Measurements from ENCODE around the gene PCNX1.
"Not testable (repeated sequence)": the region's sequence is repeated elsewhere in the genome, so short reads cannot be mapped to it uniquely, and the experiment has no call there.

The PCNX1 gene

DNA sequence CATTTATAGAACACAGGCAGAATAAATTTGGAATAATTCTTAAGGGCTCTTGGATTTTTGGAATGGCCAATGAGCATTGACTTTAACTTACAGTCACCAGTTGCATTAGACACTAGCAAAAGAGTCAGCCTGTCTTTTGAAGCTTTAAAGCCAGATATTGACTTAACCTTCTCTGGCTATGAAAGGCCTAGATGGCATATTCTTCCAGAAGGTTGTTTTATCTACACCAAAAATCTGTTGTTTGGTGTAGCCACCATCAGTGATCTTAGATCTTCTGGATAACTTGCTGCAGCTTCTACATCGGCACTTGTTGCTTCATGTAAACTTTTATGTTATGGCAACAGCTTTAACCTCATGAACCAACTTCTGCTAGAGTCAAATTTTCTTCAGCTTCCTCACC, 10.4 kb downstream of the PCNX1 start:
- DNase-seq = no peak

DNA sequence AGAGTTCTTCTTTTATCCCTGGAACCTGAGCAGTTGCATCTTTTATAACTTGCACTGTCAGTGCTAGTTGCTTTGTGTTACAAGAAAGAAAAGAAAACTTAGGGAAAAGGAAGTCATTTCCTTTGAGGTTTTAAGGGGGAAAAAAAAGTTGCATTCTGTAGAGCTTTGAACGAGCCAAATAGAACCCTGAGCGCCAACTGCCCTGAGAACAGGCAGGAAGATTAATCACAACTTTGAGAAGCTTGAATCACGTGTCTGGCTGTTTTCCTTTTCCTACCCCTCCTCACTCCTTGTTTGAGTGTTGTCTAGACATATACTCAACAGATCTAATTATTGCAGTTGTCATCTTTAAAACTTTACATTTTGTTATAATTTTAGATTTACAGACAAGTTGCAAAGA, 12.5 kb downstream of the PCNX1 start:
- no peak for DNase-seq

DNA sequence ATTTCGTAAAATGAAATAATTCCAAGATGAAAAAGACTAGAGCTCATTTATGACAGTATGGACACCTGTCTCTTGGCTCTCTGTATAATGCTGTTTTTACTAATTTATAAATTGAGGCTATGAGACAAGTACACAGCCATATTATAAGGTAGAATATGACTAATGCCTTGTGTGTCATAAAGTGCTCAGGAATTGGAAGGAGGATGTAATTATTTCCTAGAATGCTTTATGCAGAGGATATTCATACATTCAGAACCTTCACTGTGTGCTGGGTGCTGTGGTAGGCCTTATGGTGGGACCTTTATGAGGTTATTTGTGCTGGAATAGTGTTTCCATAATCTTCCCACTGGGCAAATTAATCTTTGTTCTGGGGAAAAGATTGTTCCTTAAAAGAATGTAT, 13.3 kb downstream of the PCNX1 start:
- DNase-seq = no peak

DNA sequence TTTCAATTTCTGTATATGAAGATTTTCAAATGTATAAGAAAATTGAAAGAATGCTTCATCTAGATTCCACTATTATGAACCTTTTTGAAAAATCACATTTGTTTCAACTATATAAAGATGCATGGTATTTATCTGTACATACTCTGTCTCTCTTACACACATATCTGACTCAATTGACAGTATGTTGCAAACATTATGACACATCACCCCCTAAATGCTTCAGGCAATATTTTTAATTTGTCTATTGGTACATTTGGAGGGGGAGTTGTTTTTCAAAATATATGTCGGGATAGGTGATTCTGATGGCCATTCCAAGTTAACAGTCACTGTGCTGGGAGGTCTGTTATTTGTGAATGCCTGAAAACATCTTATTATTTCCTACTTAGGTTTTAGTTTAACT, 14.4 kb downstream of the PCNX1 start:
- DNase-seq = no peak

DNA sequence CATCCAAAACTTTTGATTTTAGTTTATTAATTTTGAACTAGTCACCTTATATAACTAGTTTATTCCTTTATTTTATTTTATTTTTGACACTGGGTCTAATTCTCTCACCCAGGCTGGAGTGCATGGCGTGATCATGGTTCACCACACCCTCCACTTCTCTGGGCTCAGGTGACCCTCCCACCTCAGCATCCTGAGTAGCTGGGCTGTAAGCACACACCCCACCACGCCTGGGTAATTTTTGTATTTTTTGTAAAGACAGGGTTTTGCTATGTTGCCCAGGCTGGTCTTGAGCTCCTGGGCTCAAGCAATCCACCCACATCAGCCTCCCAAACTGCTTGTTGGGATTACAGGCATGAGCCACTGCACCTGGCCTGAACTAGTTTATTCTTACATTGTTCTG, 17.3 kb downstream of the PCNX1 start:
- no peak for DNase-seq

DNA sequence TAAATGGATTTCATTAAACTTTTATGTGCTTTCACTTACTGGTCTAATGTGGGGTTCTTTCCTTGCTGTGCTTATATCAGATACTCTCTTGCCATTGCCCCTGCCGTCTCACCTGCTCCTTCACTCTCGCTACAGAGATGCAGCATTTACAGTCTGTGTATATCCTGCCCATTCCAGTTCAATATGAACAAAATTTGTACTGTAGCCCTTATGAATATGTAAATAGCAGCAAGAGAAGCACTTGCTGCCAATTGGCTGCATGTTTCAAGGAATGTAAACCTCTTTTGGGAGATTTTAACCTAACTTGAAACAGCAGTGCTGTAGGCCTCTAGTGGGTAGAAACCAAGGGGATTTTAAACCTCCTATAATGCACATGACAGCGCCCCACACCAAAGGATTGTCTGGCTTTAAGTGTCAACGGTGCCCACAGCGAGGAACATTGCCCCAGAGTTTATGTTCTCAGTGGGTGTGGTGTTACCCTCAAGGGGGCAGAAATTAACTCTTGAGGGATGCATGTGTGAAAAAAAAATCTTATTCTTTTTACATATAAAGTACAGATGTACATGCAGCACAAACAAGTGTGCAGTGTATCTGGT, 19.1 kb downstream of the PCNX1 start:
- no peak for DNase-seq

DNA sequence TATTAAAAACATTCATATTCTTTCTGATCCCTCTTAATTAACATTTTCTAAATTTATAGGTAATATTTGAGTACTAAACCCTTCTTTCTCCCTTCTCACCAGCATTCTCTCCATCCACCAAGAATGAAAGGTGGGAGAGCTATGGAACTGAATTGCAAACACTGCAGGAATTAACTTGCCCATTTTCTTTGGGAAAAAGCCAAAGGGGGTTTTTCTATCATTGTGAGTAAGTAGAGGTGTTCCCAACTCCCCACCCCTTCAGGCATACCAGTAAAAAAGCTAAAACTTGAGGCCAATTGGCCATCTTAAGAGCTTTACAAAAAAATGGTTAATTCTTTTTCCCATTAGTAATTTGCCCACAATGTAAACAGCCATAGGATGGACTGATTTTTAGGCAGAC, 23.7 kb downstream of the PCNX1 start:
- no peak for DNase-seq

DNA sequence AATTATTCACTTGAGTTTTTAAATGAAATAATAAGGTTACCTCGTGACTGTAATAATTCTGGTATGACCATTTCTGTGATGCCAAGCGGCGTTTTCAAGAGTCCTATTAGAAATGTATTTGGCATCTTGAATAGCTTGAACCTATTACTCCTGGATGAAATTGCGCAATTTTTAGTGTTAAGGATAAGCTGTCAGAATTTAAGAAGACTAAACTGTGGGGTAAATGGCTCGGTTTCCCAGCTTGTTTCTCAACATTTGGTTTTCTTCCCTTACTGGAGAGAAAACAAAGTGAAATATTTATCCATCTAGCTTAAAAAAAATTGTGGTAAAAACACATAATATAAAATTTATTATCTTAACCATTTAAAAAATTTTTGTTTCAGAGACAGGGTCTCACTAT, 26.8 kb downstream of the PCNX1 start:
- no peak for DNase-seq

DNA sequence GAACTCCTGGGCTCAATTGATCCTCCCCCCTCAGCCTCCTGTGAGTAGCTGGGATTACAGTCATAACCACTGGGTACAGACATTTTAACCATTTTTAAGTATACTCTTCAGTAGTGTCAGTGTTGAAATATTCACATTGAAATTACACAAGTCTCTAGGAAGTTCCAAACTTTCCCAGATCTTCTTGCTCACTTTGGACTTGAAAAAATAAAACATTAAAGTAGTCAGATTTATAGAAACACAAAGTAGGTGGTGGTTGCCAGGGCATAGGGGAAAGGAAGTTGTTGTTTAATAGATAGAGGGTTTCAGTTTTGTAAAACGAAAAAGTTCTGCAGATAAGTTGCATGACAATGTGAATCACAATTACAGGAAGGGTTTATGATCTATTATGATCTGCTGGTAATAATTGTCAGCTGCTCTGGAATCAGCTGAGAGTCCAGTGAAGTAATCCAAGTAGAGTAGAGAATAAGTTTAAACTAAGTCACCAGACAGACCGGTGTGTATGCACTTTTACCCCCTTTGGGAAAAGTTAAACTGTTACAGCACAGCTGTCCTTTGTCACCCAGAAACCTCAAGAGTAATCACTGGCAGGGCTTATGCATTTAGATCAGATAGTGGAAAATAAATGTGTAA, 27.4 kb downstream of the PCNX1 start:
- no peak for DNase-seq

DNA sequence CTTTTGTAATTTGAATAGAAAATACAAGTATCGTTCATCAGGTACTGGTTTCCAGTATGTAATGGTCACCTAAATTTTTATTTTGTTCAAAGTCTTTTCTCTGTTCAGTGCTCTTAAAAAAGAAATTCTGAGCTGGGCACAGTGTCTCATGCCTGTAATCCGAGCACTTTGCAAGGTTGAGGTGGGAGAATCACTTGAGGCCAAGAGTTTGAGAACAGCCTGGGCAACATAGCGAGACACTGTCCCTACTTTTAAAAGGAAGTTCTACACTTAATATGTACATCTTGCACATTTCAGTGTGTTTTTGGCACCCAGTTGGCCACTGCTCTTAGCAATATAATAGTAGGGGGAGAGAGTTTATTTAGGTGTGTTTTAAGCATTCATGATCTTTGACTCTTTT, 27.9 kb downstream of the PCNX1 start:
- DNase-seq = no peak

DNA sequence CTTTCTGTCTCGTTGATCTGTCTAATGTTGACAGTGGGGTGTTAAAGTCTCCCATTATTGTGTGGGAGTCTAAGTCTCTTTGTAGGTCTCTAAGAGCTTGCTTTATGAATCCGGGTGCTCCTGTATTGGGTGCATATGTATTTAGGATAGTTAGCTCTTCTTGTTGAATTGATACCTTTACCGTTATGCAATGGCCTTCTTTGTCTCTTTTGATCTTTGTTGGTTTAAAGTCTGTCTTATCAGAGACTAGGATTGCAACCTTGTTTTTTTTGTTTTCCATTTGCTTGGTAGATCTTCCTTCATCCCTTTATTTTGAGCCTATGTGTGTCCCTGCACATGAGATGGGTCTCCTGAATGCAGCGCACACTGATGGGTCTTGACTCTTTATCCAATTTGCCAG, 32.4 kb downstream of the PCNX1 start:
- not testable (repeated sequence) for DNase-seq

DNA sequence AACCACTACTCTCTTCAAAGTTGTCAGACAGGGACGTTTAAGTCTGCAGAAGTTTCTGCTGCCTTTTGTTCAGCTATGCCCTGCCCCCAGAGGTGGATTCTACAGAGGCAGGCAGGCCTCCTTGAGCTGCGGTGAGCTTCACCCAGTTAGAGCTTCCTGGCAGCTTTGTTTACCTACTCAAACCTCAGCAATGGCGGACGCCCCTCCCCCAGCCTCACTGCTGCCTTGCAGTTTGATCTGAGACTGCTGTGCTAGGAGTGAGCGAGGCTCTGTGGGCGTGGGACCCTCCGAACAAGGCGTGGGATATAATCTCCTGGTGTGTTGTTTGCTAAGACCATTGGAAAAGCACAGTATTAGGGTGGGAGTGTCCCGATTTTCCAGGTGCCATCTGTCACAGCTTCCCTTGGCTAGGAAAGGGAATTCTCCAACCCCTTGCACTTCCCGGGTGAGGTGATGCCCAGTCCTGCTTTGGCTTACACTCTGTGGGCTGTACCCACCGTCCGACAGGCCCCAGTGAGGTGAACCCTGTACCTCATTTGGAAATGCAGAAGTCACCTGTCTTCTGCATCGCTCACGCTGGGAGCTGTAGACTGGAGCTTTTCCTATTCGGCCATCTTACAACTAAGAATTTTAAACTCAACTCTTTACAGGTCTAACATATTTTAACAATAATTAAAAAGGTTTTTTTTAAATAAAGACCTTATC, 34.5 kb downstream of the PCNX1 start:
- DNase-seq = not testable (repeated sequence)

DNA sequence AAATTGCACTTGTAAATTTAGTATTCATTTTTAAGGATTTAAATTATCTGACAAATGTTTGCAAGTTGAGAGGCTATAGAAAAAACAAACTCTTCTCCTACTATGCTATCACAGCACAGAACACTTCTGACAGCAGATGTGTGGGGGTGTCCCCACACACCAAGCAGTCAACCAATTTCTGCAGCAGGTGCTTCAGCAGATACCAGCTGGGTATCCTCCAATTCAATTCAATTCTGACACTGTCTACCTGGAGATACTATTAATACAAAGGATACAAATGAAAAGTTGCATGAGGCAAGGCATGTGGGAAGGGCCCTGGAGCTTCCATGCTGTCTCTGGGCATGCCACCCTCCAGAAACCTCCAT, 35.1 kb downstream of the PCNX1 start:
- DNase-seq = no peak

DNA sequence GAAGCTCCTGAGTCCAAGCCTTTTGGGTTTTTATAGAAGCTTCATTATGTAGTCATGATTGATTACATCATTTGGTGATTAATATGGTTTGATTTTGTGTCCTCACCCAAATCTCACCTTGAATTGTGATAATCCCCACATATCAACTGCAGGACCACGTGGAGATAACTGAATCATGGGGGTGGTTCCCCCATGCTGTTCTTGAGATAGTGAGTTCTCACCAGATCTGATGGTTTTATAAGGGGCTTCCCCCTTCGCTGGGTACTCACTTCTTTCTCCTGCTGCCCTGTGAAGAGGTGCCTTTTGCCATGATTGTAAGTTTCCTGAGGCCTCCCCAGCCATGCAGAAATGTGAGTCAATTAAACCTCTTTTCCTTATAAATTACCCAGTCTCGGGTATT, 35.5 kb downstream of the PCNX1 start:
- DNase-seq = not testable (repeated sequence)

DNA sequence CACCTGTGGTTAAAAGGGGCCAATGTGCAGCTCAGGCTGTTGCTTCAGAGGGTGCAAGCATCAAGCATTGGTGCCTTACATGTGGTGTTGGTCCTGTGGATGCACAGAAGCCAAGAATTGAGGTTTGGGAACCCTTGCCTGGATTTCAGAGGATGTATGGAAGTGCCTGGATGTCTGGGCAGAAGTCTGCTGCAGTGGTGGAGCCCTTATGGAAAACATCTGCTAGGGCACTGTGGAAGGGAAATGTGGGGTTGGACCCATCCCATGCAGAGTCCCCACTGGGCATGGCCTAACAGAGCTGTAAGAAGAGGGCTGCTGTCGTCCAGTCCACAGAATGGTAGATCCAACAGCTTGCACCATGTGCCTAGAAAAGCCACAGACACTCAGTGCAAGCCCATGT, 36.6 kb downstream of the PCNX1 start:
- no peak for DNase-seq

DNA sequence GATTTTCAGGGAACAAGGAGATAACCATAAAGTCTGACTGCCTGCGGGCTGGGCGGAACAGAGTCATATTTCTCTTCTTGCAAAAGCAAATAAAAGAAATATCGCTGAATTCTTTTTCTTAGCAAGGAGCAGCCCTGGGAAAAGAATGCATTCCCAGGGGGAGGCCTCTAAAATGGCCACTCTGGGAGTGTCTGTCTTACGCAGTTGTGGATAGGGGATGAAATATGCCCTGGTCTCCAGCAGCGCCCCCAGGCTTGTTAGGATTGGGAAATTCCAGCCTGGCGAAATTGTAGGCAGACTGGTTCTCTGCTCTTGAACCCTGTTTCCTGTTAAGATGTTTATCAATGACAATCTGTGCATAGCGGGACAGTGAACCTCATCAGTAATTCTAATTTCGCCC, 40.5 kb downstream of the PCNX1 start:
- DNase-seq = no peak

DNA sequence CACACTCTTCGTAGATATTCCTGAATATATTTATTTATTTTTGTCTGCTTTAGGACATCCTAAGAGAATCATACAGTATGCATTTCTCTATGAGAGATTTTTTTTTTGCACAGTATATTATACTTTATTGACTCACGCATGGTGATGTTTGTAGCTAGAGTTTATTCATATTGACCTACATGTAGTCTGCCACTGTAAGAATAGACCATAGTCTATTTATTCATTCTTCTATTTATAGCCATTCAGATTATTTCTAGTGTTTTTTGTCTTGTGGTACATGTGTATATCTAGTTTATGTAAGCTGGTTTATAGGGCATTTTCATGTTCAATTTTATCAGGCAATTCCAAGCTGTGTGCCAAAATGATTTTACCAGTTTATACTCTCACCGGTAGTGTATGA, 45.2 kb downstream of the PCNX1 start:
- DNase-seq = no peak

DNA sequence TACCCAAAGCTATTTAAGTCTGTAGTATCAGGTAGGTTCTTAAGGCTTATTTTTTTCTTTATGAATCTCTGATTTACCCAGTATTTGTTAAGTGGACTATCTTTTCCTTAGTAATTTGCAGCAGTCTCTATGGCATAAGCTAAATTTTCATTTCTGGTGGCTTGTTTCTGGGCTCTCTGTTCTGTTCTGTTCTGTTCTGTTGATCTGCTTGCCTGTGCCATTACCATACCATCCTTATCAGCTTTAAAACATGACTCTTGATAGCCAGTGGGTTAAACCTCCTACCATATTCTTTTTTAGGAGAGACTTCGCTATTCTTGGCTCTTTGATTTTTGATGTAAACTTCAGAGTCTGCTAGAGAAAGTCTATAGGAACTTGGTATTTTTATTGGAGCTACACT, 46.8 kb downstream of the PCNX1 start:
- no peak for DNase-seq

DNA sequence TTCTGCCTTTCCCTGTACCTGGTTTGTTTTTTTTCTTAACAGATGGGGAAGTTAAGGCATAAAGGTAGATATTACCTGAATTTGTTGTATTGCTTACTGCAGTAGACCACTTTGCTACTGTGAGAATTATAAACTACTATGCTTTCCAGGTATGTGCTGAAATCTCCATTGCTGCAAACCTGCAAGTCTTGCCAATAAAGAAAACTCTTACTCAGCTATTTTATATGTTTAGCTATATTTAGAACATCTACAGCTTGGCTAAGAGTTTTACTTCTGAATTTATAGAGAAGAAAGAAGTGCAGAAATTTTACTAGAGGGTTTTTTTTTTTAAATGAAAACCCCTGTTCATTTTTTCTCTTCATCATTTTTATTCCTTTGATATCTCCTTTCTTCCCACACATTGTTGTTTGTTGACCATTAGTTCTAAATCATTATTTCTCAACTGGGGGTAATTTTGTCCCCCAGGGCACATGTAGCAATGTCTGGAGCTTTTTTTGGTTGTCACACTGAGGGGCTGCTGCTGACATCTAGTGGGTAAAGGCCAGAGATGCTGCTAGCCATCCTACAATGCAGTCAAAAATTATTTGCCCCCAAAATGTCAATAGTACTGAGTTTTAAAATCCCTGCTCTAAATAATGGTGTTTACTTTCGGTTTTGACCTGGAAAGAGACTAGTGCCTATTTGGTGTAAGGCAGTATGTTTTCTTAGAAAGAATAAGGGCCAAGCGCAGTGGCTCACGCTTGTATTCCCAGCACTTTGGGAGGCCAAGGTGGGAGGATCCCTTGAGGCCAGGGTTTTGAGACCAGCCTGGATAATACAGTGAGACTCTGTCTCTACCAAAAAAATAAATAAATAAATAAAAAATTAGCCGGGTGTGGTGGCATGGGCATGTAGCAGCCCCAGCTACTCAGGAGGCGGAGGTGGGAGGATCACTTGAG, 48.6 kb downstream of the PCNX1 start:
- no peak for DNase-seq

DNA sequence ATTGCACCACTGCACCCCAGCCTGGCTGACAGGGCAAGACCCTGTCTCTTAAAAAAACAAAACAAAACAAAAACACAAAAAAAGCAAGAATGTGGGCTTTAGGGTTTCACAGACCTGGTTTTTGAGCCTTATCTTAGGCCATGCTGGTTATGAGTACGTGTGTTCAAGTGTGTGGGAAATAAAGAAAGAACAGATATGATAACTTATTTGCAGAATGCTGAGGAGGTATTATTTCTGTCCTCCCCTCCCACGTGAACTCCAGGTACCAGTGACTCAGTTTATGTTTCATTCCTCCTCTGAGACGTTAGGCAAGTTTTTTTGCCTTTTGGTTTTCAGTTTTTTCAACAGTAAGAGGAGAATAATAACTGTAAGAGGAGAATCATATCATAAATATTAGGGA, 49.3 kb downstream of the PCNX1 start:
- DNase-seq = no peak

DNA sequence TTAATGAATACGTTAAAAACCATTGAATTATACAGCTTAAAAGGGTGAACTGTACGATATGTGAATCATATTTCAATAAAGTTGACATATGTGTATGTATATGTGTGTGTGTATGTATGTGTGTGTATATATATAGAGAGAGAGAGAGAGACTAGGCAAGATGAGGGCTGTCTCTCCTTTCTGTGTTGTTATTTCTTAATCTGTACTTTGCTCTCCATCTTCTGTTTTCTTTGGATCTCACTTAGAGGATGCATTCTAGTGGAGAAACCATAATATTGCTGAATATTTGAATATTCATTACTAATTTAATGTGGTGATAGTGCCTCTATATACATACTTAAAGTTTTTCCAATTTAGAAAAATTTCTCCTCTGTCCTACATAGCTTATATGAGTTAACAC, 50.5 kb downstream of the PCNX1 start:
- no peak for DNase-seq

DNA sequence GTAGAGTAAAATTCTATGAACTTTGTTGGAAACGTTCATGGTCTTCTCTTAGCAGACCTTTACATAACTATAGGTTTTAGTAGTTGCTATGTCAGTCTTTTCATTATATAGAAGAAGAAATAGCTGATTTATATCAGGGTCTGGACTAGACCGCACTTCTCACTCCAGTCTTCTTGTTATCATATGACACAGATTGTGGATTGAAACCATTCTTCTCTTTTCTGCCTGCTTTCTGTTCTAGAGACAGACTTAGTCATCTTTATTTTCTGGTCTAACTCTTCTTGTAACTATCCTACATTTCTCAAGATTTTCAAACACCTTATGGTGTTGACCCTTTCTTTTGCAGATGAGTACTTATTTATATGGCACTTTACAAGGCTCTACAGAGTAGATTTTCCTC, 55.7 kb downstream of the PCNX1 start:
- no peak for DNase-seq

DNA sequence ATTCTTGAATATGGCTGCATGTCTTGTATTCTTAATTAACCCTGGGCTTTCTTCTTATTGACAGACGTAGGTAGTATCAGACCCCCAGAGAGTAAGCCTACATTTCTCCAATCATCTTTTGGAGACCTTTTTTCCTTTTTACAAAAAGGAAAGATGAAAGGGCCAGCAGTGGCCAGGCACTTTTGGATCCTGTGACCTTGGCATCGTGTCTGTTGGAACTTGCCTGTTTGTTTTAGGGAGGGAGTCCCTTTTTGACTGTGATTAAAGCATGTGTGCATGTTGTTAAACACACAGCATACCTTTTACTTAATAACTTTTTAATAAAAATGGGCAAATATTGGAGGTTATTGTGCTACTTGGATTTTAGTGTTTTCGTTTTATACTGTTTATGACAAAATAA, 57.2 kb downstream of the PCNX1 start:
- no peak for DNase-seq

DNA sequence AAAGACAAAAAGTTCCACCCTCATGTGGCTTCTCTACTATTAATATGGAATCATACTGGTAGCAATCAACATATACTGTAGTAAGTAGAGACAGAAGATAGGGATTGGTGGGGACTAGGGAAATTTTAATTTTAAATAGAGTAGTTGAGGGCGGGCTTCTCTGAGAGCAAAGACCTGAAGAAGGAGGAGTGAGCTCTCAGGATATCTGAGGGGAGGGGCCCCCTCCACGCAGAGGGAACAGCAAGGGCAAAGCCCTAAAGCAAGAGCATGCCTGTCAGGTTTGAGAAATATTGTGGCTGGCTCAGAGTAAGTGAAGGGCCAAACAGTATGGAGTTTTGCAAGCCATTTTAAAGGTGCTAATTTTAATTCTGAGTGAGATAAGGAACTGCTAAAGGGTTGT, 64.3 kb downstream of the PCNX1 start:
- DNase-seq = no peak
